Measurements from ENCODE around the gene GAL3ST2. TPM values are rescaled to one million over a fixed set of nuclear protein-coding genes. Genes with fewer than 3 reads are reported as not detected.
"Not testable (repeated sequence)": the region's sequence is repeated elsewhere in the genome, so short reads cannot be mapped to it uniquely, and the experiment has no call there.

GAL3ST2 gene
- total RNA-seq, 3 donors from 2014 or later (not counting 1 experiment from before 2014, with no cell fraction given), result 0.88 TPM; not detected in 2

DNA sequence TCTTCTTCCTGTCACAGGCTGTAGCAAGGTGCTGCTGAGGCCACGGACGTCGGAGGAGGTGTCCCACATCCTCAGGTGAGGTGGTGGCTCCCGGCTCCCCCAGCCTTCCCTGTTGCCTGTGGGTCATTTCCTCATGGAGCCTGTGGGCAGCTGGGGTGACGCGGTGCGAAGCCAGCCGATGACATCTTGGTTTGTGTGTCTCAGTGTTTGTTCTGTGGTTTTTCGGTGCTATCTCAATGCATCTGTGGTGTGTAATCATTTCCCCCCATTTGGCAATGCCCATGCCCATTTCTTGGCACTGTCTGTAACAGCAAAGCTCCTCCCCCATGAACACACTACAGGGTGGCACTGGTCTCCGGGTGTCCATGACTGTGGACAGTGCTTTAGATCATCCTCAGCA, 35.6 kb upstream of the GAL3ST2 start:
- DNase-seq (peak in 1 of 2 donors; percentile 61), ATAC-seq (peak; percentile 76 to 82 (median 82))
- peaks cover 8% of the 10 kb centered on the region for H3K36me3 ChIP-seq (ENCODE audit: control insufficient read depth, insufficient read depth, low read length)
- H3K27me3 Mint-ChIP-seq (ENCODE audit: low read depth in 2 of 2), result no peaks in the 10 kb centered on the region
- H3K9me3 ChIP-seq (ENCODE audit: control insufficient read depth, insufficient read depth, low read length), result no peaks in the 10 kb centered on the region
- peaks cover 19 to 25% of the 10 kb centered on the region in 2 donors for H3K4me1 Mint-ChIP-seq
- peaks cover 32% of the 10 kb centered on the region for H3K4me1 ChIP-seq (ENCODE audit: control insufficient read depth, insufficient read depth, low read length)
- peaks cover 6% of the 10 kb centered on the region for H3K27me3 ChIP-seq (ENCODE audit: control insufficient read depth, insufficient read depth, low read length)
- H3K4me3 Mint-ChIP-seq, result peak overlapping the region; percentile 56
- H3K4me3 ChIP-seq (ENCODE audit: low read length), result no peak overlapping the region
- H3K9me3 Mint-ChIP-seq, result no peaks in the 10 kb centered on the region
- TF ChIP-seq CTCF (IDR thresholded peaks at IDR 0.05), result no peak
- intact Hi-C loops (cut with micrococcal nuclease), result loop anchor here (2.0 kb wide), 1 partner anchor 22 kb away; no protein-coding TSS in a partner anchor
- H3K27ac Mint-ChIP-seq, result peak overlapping the region in 1 of 2 donors; percentile 33
- H3K27ac ChIP-seq (ENCODE audit: low read length), result no peak overlapping the region
- 9% methylated on average over 10 of the region's 10 CpGs for WGBS (ENCODE audit: insufficient coverage)
- H3K36me3 Mint-ChIP-seq, result peaks cover 8% of the 10 kb centered on the region

GRCh38 chr2:241742320-241742939, 34.2 kb upstream of the GAL3ST2 start:
- Histone ChIP-seq H3K4me1 (ENCODE audit: control insufficient read depth, insufficient read depth, low read length) (peaks cover 32% of the 10 kb centered on the region), H3K27me3 (ENCODE audit: control insufficient read depth, insufficient read depth, low read length) (peaks cover 6% of the 10 kb centered on the region), H3K36me3 (ENCODE audit: control insufficient read depth, insufficient read depth, low read length) (peaks cover 10% of the 10 kb centered on the region), H3K4me3 (ENCODE audit: low read length) (no peak overlapping the region), H3K27ac (ENCODE audit: low read length) (no peak overlapping the region), H3K9me3 (ENCODE audit: control insufficient read depth, insufficient read depth, low read length) (no peaks in the 10 kb centered on the region)
- peaks cover 14 to 20% of the 10 kb centered on the region in 2 donors for H3K4me1 Mint-ChIP-seq
- no peak for TF ChIP-seq CTCF (IDR thresholded peaks at IDR 0.05)
- intact Hi-C loops (cut with micrococcal nuclease), result no loop called here
- H3K4me3 Mint-ChIP-seq, result no peak overlapping the region
- no peak overlapping the region for H3K27ac Mint-ChIP-seq
- no peak for ATAC-seq
- peaks cover 12% of the 10 kb centered on the region for H3K36me3 Mint-ChIP-seq
- no peaks in the 10 kb centered on the region for H3K9me3 Mint-ChIP-seq
- WGBS (ENCODE audit: insufficient coverage), result 97% methylated on average over 28 of the region's 28 CpGs
- no peaks in the 10 kb centered on the region for H3K27me3 Mint-ChIP-seq (ENCODE audit: low read depth in 2 of 2)
- no peak for DNase-seq

DNA sequence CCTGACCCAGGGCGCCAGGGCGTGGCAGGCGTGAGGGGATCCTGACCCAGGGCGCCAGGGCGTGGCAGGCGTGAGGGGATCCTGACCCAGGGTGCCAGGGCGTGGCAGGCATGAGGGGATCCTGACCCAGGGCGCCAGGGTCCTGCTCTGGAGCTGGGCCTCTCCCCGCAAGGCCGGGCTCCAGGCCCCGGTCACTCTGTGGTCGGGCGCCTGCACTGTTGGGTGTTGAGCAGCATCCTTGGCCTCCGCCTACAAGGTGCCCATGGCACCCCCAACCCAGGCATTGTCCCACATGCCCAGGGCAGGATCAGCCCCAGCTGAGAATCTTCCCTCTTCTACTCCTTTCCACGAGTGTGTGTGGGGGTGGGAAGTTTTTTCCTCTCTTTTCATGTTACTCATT, 33.6 kb upstream of the GAL3ST2 start:
- not testable (repeated sequence) for H3K27ac ChIP-seq (ENCODE audit: low read length)

DNA sequence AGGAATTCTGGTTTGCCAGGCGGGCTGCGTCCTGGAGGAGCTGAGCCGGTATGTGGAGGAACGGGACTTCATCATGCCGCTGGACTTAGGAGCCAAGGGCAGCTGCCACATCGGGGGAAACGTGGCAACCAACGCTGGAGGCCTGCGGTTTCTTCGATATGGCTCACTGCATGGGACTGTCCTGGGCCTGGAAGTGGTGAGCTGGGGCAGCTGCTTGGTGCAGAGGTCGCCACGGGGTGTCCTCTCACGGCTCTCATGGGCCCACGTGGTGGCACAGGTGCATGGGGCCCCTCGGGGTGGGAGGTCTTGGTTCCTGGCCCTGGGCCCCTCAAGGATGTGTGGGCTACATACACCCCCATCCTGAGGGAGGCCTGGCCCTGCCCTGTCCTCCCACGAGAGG, 33.0 kb upstream of the GAL3ST2 start:
- peaks cover 6% of the 10 kb centered on the region for H3K27me3 ChIP-seq (ENCODE audit: control insufficient read depth, insufficient read depth, low read length)
- 97% methylated on average over 16 of the region's 16 CpGs for WGBS (ENCODE audit: insufficient coverage)
- Mint-ChIP-seq H3K4me3 (peak overlapping the region; percentile 13), H3K9me3 (no peaks in the 10 kb centered on the region), H3K27me3 (ENCODE audit: low read depth in 2 of 2) (no peaks in the 10 kb centered on the region), H3K36me3 (peaks cover 12% of the 10 kb centered on the region), H3K27ac (no peak overlapping the region), H3K4me1 (peaks cover 14 to 20% of the 10 kb centered on the region in 2 donors)
- ATAC-seq (no peak), DNase-seq (no peak)
- peaks cover 10% of the 10 kb centered on the region for H3K36me3 ChIP-seq (ENCODE audit: control insufficient read depth, insufficient read depth, low read length)
- H3K4me1 ChIP-seq (ENCODE audit: control insufficient read depth, insufficient read depth, low read length), result peaks cover 32% of the 10 kb centered on the region
- no peak overlapping the region for H3K4me3 ChIP-seq (ENCODE audit: low read length)
- no peaks in the 10 kb centered on the region for H3K9me3 ChIP-seq (ENCODE audit: control insufficient read depth, insufficient read depth, low read length)
- intact Hi-C loops (cut with micrococcal nuclease), result no loop called here
- no peak overlapping the region for H3K27ac ChIP-seq (ENCODE audit: low read length)
- no peak for TF ChIP-seq CTCF (IDR thresholded peaks at IDR 0.05)

More for the DNA sequence above, 33.6 kb upstream of the GAL3ST2 start:
- H3K4me3 ChIP-seq (ENCODE audit: low read length); H3K27me3 ChIP-seq (ENCODE audit: control insufficient read depth, insufficient read depth, low read length); ATAC-seq; H3K9me3 Mint-ChIP-seq; H3K9me3 ChIP-seq (ENCODE audit: control insufficient read depth, insufficient read depth, low read length); H3K27ac Mint-ChIP-seq; H3K27me3 Mint-ChIP-seq (ENCODE audit: low read depth in 2 of 2); H3K4me3 Mint-ChIP-seq; intact Hi-C loops (cut with micrococcal nuclease); DNase-seq: not testable (repeated sequence)
- Histone ChIP-seq H3K36me3 (ENCODE audit: control insufficient read depth, insufficient read depth, low read length) (peaks cover 10% of the 10 kb centered on the region), H3K4me1 (ENCODE audit: control insufficient read depth, insufficient read depth, low read length) (peaks cover 32% of the 10 kb centered on the region)
- 91% methylated on average over 14 of the region's 15 CpGs for WGBS (ENCODE audit: insufficient coverage)
- Mint-ChIP-seq H3K36me3 (peaks cover 12% of the 10 kb centered on the region), H3K4me1 (peaks cover 14 to 20% of the 10 kb centered on the region in 2 donors)
